Left ventricle myocardium inferior (tissue), 1 donor: ENCODE data around the gene CEP85L. TPM values are rescaled to one million over a fixed set of nuclear protein-coding genes. Genes with fewer than 3 reads are reported as not detected.

ENCODE experiments used
- DNase-seq: peaks from one replicate; pipeline ENCODE4 v3.0.0-alpha.2; 2020
- H3K27ac ChIP-seq: fragments of 200-600 bp; replicated peaks from 2 replicates; pipeline ENCODE4 v1.8.0; 2021
- H3K27me3 ChIP-seq: fragments of 200-600 bp; 2 replicates; pipeline ENCODE4 v1.8.0; 2021; ENCODE audit warnings: low read depth
- H3K36me3 ChIP-seq: fragments of 200-600 bp; 2 replicates; pipeline ENCODE4 v1.8.0; 2021
- H3K4me1 ChIP-seq: fragments of 200-600 bp; 2 replicates; pipeline ENCODE4 v1.8.0; 2021
- H3K4me3 ChIP-seq: fragments of 200-600 bp; 2 replicates; pipeline ENCODE4 v1.8.0; 2021; ENCODE audit warnings: mild to moderate bottlenecking, moderate library complexity
- H3K9me3 ChIP-seq: fragments of 200-600 bp; replicated peaks from 2 replicates; pipeline ENCODE4 v1.8.0; 2021
- CTCF ChIP-seq: fragments of 200-600 bp; IDR thresholded peaks from 2 replicates; pipeline ENCODE4 v1.8.0; 2021; ENCODE audit warnings: antibody characterized with exemption, mild to moderate bottlenecking, borderline replicate concordance
- intact Hi-C: fragments of 100-400 bp; cut with micrococcal nuclease; formaldehyde crosslinking; loops from one replicate; pipeline ENCODE4 v1.11.0; 2022
- total RNA-seq: library from RNA; stranded (reverse); fragmentation: NEBNext Ultra II Directional; extraction: Animal tissue kit (Norgen Biotek cat#: 25700); gene quantifications from one replicate; pipeline ENCODE4 v1.2.1, GENCODE V29; 2021
- donor health status: DM: no; HTN: yes; CAD: no; lungs with severe emphysema.

Gene CEP85L
- total RNA-seq, 1 donor from 2014 or later: 11.5 TPM

GRCh38 chr6:118677193-118677592 lies 25.8 kb upstream of the CEP85L start:
- intact Hi-C loops: no loop called here
- Histone ChIP-seq H3K36me3 (no peaks in the 10 kb centered on the region), H3K4me1 (no peaks in the 10 kb centered on the region), H3K4me3 (no peak overlapping the region), H3K9me3 (no peaks in the 10 kb centered on the region), H3K27me3 (no peaks in the 10 kb centered on the region), H3K27ac (no peak overlapping the region)
- no peak for DNase-seq
- TF ChIP-seq CTCF: no peak

DNA sequence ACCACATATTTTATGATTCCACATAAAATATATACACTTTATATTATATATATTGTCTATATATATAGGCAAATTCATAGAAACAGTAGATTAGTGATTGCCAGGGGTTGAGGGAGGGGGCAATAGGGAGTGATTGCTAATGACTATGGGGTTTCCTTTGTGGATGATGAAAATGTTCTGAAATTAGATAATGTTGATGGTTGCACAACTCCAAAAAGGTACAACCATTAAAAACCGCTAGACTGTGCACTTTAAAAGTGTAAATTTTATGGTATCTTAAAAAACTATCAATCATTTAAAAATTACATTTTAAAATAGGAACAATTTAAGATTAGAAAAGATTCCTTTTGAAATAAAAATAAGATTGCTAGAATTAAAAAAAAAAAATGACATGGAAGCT lies 23.8 kb upstream of the CEP85L start:
- no peaks in the 10 kb centered on the region for H3K4me1 ChIP-seq
- DNase-seq: no peak
- H3K27ac ChIP-seq: no peak overlapping the region
- no peaks in the 10 kb centered on the region for H3K27me3 ChIP-seq
- no peaks in the 10 kb centered on the region for H3K9me3 ChIP-seq
- no peak for TF ChIP-seq CTCF
- intact Hi-C loops: no loop called here
- H3K36me3 ChIP-seq: no peaks in the 10 kb centered on the region
- no peak overlapping the region for H3K4me3 ChIP-seq

- intact Hi-C loops: no loop called here
- Histone ChIP-seq H3K36me3 (no peaks in the 10 kb centered on the region), H3K9me3 (no peaks in the 10 kb centered on the region), H3K27me3 (no peaks in the 10 kb centered on the region), H3K4me1 (peaks cover 3% of the 10 kb centered on the region), H3K4me3 (no peak overlapping the region), H3K27ac (no peak overlapping the region)
- no peak for TF ChIP-seq CTCF
- no peak for DNase-seq
These were observed 23.4 kb upstream of the CEP85L start for GRCh38 chr6:118674772-118675171.

DNA sequence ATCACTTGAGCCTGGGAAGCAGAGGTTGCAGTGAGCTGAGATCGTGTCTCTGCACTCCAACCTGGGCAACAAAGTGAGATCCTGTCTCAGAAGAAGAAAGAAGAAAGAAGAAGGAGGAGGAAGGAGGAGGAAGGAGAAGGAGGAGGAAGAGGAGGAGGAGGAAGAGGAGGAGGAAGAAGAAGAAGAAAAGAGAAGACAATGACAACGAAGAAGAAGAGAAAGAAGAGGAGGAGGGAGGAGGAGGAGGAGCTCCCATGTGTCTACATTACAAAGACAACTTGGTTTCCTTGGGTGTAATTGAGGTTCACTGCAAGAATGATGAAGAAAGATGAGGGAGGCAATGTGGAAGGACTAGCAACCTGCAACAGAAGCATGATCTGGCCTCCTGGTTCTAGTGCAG lies 21.3 kb upstream of the CEP85L start:
- Histone ChIP-seq H3K4me3 (no peak overlapping the region), H3K9me3 (no peaks in the 10 kb centered on the region), H3K36me3 (no peaks in the 10 kb centered on the region), H3K27ac (no peak overlapping the region), H3K4me1 (peaks cover 20% of the 10 kb centered on the region), H3K27me3 (no peaks in the 10 kb centered on the region)
- no peak for TF ChIP-seq CTCF
- intact Hi-C loops: no loop called here
- DNase-seq: no peak

- H3K4me1 ChIP-seq: peaks cover 20% of the 10 kb centered on the region
- intact Hi-C loops: no loop called here
These were observed 18.2 kb upstream of the CEP85L start for GRCh38 chr6:118669561-118669960.

More at GRCh38 chr6:118669561-118669960, 18.2 kb upstream of the CEP85L start:
- Histone ChIP-seq H3K4me3 (no peak overlapping the region), H3K9me3 (no peaks in the 10 kb centered on the region), H3K36me3 (no peaks in the 10 kb centered on the region), H3K27ac (peak overlapping the region; percentile 61), H3K27me3 (no peaks in the 10 kb centered on the region)
- no peak for TF ChIP-seq CTCF
- DNase-seq: no peak
